GM18870 (cell line): ENCODE data around the gene STOX2.

Experiments used
- ATAC-seq: cut with Tn5 transposase; IDR thresholded peaks from one replicate; pipeline ENCODE4 v1.9.1; 2021; ENCODE audit warnings: moderate library complexity; ENCODE audit not compliant: unreplicated experiment

STOX2 gene

DNA sequence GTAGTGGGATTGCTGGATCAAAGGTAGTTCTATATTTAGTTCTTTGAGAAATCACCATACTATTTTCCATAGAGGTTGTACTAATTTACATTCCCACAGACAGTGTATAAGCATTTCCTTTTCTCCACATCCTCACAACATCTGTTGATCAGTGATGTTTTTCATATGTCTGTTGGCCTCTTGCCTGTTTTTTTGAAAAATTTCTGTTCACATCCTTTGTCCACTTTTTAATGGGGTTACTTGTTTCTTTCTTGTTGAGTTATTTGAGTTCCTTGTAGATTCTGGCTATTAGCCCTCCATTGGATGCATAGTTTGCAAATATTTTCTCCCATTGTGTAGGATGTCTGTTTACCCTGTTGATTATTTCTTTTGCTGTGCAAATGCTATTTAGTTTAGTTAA lies 72.6 kb downstream of the STOX2 start:
- no peak for ATAC-seq

DNA sequence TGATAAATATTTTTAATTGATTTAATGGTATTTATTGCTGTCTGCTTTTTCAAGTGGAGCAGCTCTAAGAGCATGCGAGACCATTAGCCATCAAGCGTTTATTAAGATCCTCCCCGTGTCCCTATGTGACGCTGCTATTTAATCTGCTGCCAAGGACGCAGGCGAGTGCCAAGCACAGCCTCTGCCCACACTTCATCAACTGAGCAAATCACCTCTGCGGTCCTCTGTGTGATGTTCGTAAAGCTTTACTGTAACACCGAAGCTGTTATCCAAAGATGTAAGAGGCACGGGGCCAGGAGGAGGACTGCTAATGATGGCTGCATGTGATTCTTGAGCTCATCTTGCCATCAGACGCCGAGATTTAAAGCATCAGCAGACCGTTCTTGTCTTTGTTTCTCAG lies 79.5 kb downstream of the STOX2 start:
- ATAC-seq, result no peak

DNA sequence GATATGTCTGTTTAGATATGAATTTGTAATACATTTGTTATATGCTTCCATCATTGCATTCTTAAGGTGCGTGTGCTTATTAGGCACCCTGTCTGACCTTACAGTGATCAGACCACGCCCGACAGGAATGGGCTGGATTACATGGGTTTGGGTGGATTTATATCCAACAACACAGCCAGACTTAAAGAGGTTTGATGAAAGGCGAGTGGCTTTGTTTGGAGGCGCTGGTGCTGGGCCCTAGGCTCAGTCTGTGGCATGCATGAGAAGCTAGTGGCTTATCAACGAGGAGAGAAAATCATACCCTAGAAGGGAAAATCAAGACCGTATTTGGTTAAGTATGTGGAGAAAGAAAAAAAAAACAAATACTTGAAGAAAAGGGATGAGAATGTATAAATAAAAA lies 80.7 kb downstream of the STOX2 start:
- no peak for ATAC-seq

DNA sequence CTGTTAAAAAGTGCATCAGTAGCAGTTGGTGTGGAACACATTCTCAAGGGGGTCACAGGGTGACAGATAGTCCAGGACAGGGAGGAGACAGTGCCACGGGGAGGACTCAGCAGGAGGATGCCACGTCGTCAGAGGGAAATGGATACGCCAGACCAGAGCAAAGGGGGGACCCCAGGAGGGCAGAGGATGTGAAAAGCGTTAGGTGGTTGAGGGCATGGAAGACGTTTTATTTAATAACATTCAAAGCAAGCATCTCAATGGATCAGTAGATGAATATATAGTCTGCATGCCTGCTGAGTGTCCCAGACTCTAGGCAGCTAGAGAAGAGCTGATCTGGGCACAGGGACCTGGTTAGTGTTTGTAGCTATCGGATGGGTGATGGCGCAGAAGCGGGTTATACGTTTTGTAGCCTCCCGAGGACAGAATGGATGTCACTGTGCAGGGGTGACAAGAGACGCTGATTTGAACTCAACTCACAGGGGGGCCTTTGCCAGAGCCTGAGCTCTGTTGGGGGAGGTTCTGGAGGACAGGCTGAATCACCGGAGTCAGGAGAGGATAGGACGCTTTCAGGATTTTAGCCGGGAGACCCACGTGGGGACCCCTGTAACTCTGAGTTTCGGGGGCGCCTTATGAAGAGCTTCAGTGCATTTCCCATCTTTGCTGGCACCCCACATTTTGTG lies 81.3 kb downstream of the STOX2 start:
- no peak for ATAC-seq

DNA sequence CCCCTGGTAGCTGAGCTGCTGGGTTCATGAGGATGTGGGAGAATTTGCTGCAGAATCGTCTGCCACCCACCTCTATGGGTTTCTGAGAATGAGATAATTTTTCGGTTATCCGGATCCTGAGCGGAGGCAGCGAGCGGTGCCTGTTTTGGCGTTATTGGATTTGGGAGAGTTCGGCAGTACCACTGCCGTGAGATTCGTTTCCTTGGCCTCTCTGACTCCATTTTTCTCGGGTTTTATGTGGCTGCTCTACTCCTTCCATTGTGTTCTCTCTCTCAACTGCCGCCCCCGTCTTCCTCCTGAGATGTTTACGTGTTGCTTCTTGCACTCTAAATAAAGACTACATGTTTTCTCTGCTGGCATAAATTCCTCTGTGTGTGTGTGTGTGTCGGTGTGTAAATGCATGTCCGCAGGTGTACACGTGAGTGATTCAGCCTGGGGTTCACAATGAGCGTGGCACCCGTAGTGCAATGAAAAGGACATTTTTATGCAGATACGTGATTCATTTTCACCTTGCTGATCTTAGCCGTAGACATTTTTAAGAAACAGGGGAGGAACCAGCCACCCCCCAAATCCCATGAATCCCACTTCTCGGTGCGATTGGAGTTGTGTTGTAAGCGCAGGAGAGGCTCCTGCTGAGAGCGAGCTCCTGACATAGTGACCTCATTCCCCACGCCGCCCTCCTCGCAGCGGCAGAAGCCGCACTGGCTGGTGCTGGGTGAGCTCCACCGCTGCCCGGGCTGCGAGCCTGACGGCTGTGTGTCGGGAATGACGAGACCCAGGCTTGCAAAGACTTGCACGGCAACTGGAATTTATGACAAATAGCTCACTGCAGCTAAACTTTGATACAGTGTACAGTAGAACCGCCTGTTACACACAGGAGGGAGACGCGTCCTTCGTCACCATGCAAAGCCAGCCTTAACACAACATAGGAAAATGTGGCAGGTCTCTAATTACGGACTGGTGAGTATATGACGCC lies 82.2 kb downstream of the STOX2 start:
- no peak for ATAC-seq

DNA sequence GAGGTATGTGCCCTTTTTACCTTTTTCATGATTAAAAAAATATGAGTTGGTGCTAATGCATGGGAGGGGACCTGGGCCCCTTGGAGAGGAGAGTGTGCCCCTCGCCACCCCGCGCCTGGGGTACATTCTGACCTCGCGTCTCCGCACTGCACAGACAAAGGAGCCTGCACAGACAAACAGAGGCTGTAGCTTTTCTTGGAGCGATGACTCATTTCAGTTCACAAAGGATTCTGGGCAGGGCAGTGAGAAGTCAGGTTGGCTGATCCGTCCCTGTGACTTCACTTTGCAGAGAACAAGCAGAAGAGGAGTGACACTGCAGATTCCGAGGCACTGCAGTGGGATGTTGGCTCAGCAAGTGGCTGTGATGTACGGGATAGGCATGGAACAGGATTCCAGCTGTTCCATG lies 82.9 kb downstream of the STOX2 start:
- ATAC-seq, result no peak

DNA sequence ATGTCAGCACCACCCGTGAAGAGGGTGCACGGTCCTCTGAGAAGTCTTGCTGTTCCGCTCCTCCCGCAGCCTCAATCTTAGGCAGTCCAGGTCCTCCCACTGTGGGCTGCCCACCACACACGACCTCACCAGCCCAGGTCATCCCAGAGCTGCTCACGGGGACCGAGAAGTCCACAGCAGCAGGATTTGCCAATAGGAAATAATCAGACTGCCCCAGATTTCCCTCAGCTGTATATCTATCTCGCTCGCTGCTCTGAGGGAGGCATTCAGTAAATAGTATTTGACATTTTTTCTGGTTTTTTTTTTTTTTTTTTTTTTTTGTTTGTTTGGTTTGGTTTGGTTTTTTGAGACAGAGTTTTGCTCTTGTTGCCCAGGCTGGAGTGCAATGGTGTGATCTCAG lies 83.8 kb downstream of the STOX2 start:
- ATAC-seq, result no peak

DNA sequence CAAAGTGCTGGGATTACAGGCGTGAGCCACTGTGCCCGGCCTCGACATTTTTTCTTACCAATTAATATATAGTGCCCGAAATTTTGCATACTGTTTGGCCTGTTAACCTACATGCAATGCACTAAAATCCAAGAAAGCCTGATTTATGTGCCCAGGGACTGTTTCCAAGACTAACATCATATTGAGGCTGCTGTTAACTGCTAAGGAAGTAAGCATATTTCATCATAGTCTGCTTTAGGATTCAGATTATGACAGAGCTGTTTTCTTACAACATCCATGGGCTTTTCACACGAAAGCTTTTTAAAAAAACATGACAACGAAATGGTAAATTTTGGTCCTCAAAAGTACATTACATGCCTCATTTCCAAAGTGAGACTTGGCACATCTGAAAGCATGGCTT lies 84.4 kb downstream of the STOX2 start:
- ATAC-seq, result no peak

DNA sequence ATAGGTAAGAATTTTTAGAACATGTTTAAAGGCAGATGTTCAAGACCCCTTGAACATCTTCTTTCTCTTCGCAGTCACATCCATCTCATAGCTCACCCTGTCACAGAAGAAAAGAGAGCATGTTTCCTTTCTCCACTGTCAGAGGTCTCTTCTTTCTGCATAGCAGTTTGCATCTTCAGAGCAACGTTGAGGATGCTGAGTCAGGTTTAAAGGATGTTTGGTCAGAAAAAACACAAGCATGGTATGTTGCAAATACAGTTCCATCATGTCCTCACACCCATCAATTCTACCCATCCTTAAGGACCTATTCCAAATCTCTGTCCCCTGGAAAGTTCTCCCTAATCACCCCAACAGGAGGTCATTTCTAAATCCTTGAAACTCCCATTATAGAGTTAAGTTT lies 84.8 kb downstream of the STOX2 start:
- no peak for ATAC-seq

DNA sequence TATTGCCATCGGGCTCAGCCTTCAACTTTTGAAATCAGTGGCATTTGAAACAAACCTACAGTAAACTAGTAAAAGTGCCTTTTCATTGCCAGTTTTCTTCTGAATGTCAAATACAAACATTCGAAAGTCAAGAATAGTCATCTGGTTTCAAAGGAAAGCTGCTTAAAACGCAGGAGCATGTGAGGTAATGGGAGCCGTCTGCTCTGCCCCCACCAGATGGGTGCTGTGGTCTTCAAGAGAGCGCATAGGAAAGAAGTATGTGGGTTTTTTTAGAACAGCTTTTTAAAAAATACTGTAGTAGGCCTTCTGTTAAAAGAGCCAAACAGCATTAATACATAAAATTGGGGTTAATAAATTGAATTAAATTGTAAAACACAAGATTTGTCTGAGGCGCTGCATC lies 88.6 kb downstream of the STOX2 start:
- ATAC-seq, result no peak

DNA sequence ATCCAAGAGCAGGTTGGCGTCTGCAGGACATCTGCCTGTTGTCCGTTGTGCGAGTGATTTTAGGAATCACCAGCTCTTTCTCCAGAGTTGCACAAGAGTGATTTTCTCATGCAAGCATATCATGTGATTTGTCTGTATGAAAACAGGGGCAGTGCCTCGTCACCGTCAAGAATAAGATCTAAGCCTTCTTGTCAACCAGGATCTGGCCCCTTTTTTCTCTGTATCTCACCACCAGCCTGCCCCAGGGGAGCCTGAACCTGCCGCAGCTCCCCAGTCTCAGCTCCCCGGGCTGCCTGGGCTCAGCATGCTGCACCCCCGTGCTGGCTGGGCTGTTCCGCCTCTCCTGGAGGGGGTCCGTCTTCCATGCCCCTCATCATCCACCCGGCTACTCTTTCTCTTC lies 90.5 kb downstream of the STOX2 start:
- ATAC-seq, result no peak

DNA sequence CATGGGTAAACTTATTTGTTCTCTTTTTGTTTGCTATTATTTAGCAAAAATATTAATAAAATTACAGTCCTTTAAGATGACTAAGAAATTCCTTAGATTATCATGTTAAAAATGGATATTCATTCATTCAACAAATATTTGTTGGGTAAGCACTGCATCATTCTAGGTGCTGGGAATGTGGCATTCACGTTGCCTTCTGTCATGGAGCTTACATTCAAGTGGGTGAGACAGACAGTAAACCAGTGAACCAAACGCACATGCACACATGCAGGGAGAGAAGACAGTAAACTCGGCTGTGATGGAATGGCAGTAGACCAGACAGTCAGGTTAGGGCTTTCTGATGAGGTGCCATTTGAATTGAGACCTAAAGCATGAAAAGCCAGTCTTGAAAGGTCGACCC lies 91.8 kb downstream of the STOX2 start:
- no peak for ATAC-seq

DNA sequence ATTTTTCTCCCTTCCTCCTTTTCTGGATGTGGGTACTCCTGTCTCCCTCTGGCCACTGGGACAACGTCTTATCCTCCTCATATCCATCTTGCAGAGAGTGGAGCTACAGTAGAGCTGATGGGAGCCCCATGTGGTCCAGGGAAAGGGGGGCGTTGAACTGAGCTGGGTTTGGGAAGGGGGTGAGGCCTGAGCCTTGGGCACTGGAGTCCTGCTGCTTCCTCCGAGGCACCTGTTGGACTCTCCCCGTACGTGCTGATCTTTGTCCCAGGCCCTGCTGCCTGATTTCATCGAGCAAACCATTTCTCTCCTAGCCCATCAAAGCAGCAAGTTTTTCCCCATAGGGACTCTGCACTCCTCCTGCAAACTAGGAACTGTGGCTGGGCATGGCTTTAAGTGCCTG lies 94.3 kb downstream of the STOX2 start:
- no peak for ATAC-seq

DNA sequence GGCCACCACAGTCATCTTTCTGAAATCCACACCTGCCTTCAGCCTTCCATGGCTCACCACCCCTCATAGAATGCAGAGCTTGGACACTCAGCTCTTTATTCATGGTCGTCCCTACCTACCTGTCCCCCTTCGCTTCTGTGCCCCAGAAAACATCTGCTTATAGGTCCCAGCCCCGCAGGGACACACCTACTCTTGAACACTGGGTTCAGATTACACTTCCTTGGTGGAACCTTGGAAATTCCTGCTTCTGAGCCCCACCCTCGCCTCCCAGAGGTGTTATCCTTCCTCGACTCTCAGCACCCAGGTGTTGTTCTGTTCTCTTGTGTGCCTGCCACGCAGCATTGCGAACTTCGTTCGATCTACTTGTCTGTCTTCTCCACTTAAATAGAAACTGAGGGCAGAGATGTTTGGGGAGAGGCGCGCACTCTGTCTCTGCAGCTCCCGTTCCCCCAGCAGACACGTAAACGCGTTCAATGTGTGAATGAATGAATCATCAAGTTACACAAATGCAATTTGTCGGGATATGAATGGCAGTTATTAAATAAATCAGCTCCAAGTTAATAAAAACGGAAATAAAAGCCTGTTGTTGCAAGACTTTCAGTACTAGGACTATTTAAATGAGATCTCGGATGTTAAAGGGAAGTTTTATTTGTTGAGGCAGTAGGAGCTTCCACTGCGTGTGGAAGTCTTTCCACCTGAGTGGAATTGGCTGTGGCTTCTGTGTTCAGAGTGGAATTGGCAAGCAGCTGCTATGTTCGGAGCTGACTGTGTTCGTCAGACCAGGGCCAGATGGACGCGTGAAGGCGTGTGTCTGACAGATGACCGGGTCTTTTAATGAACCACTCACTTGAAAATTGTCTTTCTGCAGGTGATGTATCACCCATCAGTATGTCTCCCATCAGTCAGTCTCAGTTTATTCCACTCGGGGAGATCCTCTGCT lies 95.6 kb downstream of the STOX2 start:
- no peak for ATAC-seq

DNA sequence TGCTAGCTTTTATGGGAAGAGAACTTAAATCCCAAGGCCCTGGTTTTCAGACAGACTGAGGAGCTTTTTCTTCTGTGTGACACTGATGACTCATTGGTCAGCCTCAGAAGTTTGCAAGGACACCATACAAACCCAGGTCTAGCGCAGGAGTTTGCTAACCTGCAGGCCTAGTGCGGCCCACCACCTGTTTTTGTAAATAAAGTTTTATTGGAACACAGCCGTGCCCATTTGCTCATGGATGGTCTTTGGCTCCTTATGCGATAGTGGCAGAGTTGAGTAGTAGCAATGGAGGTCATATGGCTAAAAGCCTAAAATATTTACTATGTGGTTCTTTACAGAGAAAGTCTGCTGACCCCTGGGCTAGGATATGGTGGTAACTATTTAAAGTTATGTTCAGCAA lies 98.3 kb downstream of the STOX2 start:
- no peak for ATAC-seq

DNA sequence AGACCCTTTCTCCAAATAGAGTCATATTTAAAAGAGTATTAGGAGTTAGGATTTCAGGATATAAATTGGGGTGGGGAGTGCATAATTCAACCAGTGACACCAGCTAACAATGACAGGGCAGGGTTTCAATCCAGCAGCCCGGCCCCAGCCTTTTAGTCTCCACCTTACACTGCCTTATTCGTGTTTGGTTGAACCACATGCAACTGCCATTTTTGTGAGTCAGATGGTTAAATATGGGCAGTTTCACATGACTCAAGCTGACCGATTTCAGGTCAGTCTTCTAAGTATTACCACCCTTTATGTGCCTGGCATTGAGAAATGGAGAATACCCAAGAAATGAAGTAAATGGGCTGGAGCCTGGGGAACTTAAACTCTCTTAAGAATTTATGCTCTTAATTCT lies 102.8 kb downstream of the STOX2 start:
- ATAC-seq, result no peak

DNA sequence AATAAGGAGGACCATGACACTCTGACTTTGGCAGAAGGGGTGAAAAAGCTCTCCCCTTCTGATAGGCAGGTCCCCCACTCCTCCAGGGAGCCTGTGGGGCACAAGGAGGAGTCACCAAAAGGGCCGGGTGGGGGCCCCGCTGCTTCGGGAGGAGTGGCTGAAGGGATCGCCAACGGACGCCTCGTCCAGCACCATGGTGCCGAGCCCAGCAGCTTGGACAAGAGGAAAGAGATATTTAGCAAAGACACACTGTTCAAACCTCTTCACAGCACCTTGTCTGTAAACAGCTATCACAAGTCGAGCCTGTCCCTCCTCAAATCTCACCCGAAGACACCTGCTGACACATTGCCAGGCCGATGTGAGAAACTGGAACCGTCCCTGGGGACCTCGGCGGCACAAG lies 105.6 kb downstream of the STOX2 start:
- no peak for ATAC-seq

DNA sequence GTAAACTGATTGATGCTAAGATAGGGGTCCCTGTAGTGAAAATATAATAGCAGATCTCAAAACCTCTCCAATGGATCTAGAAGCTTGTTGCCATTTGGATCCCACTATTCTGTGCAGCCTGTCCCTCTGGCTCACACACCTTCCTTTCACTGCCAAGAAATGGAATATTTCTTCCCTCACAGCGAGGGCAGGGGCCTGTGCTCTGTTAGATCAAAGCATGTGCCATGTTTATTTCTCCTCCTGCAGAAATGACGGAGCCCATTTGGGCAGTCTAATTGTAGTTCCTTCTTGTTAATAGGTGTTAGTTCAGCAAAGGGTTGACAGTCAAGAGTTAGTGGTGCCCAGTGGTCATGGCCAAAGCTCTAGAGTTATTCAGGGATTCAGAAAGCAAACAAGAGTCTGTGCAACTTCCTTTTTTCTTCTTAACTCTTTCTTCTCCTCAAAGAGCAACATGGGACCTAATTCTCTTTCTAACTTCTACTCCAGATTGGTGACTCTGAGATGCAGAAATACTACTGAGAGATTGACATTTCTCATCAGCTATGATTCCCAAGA lies 106.8 kb downstream of the STOX2 start:
- no peak for ATAC-seq

DNA sequence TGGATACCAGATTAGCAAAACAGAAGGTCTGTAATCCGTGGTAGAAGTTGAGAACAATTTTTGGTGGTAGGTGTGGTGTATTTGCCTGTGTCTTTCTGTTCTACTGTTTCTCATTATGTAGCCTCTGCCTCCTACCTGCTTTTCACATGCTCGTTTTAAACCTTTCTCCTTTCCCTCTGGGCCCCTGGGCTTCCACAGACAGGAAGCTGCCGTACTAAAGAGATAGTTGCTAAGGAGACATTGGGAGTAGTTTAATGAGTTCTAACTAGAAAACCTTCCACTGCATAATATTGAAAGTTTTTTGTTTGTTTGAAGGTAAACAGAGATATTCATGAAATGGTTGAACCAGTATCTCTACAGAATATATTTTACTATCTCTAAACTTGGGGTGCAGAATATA lies 107.8 kb downstream of the STOX2 start:
- ATAC-seq, result no peak

DNA sequence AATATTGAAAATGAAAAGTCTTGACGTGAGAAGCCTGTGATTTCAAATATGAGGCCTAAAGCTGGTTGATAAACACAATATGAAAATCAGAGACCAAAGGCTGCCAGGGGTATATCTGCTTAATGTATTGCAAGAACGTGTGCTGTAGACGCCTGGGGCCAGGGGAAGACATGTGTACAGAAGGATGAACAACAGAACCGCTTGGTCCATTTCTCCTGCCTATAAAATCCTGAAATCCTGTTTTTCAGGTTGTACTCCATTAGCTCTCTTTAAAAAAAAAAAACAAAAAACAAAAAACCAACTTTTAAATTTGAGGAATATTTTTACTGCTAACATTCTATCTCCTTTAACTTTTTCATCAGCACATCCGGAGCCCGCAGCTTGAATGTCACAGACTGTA lies 109.2 kb downstream of the STOX2 start:
- no peak for ATAC-seq
